GM06990 (cell line): Measurements from ENCODE around the gene ITM2C.

ENCODE experiments used
- DNase-seq: peaks from one replicate; pipeline ENCODE4 v3.0.0-alpha.2; 2011; ENCODE audit not compliant: insufficient read length; ENCODE audit errors: extremely low read depth
- H3K27me3 ChIP-seq: replicated peaks from 2 replicates; pipeline ENCODE4 v1.6.0; 2011; ENCODE audit warnings: low read length; ENCODE audit not compliant: control insufficient read depth, insufficient read depth
- H3K36me3 ChIP-seq: 2 replicates; pipeline ENCODE4 v1.5.1; 2011; ENCODE audit warnings: low read length; ENCODE audit not compliant: control insufficient read depth, insufficient read depth
- H3K4me3 ChIP-seq: replicated peaks from 2 replicates; pipeline ENCODE4 v1.5.1; 2011; ENCODE audit warnings: low read depth, mild to moderate bottlenecking, control low read depth, low read length
- CTCF ChIP-seq: IDR thresholded peaks from 2 replicates; pipeline ENCODE4 v1.5.1; 2011; ENCODE audit warnings: low read length, control low read depth, mild to moderate bottlenecking, inconsistent platforms; ENCODE audit not compliant: insufficient read depth, poor library complexity, severe bottlenecking

Gene ITM2C

GRCh38 chr2:230828272-230828961 lies 36.3 kb upstream of the ITM2C start:
- peak; percentile 62 for DNase-seq
- Histone ChIP-seq H3K27me3 (no peaks in the 10 kb centered on the region), H3K36me3 (no peaks in the 10 kb centered on the region), H3K4me3 (peak overlapping the region; percentile 48)
- TF ChIP-seq CTCF: peak; percentile 11

GRCh38 chr2:230829293-230829692 lies 35.4 kb upstream of the ITM2C start:
- TF ChIP-seq CTCF: no peak
- no peaks in the 10 kb centered on the region for H3K27me3 ChIP-seq
- no peak overlapping the region for H3K4me3 ChIP-seq
- DNase-seq: no peak
- H3K36me3 ChIP-seq: no peaks in the 10 kb centered on the region

- no peak for TF ChIP-seq CTCF
- H3K27me3 ChIP-seq: no peaks in the 10 kb centered on the region
- no peak for DNase-seq
- H3K36me3 ChIP-seq: no peaks in the 10 kb centered on the region
- no peak overlapping the region for H3K4me3 ChIP-seq
Observed at GRCh38 chr2:230829959-230830358, 34.8 kb upstream of the ITM2C start.

GRCh38 chr2:230830428-230830827 lies 34.3 kb upstream of the ITM2C start:
- TF ChIP-seq CTCF: no peak
- no peak overlapping the region for H3K4me3 ChIP-seq
- no peaks in the 10 kb centered on the region for H3K27me3 ChIP-seq
- DNase-seq: no peak
- no peaks in the 10 kb centered on the region for H3K36me3 ChIP-seq

GRCh38 chr2:230840301-230840700 lies 24.4 kb upstream of the ITM2C start:
- Histone ChIP-seq H3K4me3 (no peak overlapping the region), H3K27me3 (no peaks in the 10 kb centered on the region), H3K36me3 (no peaks in the 10 kb centered on the region)
- no peak for DNase-seq
- no peak for TF ChIP-seq CTCF

GRCh38 chr2:230842473-230842872 lies 22.3 kb upstream of the ITM2C start:
- no peak for DNase-seq
- Histone ChIP-seq H3K4me3 (no peak overlapping the region), H3K36me3 (no peaks in the 10 kb centered on the region), H3K27me3 (no peaks in the 10 kb centered on the region)
- no peak for TF ChIP-seq CTCF
